Subcutaneous adipose tissue (tissue), 4 donors: ENCODE measurements around the gene CARNS1. TPM values are rescaled to one million over a fixed set of nuclear protein-coding genes. Genes with fewer than 3 reads are reported as not detected.

Experiments
- total RNA-seq, 4 donors: library from RNA; depleted of rRNA; stranded (reverse); fragments of >200 nt; gene quantifications; one replicate each; pipeline ENCODE4 v1.1.0, GENCODE V29; 2016
- TF ChIP-seq, protein P1 (sequence below): fragments of 450-650 bp; IDR thresholded peaks from one replicate; pipeline ENCODE4 v1.5.1; 2016; ENCODE audit warnings: low read depth, mild to moderate bottlenecking, control low read depth, antibody characterized with exemption, moderate library complexity

Gene CARNS1
- total RNA-seq, 4 donors from 2014 or later, result 0.17 to 0.38 (median 0.22) TPM; not detected in 1

- TF ChIP-seq, protein P1, sequence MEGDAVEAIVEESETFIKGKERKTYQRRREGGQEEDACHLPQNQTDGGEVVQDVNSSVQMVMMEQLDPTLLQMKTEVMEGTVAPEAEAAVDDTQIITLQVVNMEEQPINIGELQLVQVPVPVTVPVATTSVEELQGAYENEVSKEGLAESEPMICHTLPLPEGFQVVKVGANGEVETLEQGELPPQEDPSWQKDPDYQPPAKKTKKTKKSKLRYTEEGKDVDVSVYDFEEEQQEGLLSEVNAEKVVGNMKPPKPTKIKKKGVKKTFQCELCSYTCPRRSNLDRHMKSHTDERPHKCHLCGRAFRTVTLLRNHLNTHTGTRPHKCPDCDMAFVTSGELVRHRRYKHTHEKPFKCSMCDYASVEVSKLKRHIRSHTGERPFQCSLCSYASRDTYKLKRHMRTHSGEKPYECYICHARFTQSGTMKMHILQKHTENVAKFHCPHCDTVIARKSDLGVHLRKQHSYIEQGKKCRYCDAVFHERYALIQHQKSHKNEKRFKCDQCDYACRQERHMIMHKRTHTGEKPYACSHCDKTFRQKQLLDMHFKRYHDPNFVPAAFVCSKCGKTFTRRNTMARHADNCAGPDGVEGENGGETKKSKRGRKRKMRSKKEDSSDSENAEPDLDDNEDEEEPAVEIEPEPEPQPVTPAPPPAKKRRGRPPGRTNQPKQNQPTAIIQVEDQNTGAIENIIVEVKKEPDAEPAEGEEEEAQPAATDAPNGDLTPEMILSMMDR, result no peak
Observed at GRCh38 chr11:67387518-67387917, 28.0 kb upstream of the CARNS1 start.

- TF ChIP-seq, protein P1, result no peak
Observed at GRCh38 chr11:67389477-67389876, 26.0 kb upstream of the CARNS1 start.

DNA sequence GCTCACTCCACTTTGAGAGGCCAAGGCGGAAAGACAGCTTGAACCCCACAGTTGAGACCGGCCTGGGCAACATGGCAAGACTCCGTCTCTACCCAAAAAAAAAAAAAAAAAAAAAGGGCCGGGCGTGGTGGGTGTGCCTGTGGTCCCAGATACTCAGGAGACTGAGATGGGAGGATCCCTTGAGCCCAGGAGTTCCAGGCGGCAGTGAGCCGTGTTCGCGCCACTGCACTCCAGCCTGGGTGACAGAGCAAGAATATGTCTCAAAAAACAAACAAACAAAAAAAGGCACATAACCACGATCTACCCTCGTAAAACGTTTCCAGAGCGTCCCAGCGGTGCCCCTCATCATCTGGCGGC lies 24.6 kb upstream of the CARNS1 start:
- TF ChIP-seq, protein P1, result no peak

DNA sequence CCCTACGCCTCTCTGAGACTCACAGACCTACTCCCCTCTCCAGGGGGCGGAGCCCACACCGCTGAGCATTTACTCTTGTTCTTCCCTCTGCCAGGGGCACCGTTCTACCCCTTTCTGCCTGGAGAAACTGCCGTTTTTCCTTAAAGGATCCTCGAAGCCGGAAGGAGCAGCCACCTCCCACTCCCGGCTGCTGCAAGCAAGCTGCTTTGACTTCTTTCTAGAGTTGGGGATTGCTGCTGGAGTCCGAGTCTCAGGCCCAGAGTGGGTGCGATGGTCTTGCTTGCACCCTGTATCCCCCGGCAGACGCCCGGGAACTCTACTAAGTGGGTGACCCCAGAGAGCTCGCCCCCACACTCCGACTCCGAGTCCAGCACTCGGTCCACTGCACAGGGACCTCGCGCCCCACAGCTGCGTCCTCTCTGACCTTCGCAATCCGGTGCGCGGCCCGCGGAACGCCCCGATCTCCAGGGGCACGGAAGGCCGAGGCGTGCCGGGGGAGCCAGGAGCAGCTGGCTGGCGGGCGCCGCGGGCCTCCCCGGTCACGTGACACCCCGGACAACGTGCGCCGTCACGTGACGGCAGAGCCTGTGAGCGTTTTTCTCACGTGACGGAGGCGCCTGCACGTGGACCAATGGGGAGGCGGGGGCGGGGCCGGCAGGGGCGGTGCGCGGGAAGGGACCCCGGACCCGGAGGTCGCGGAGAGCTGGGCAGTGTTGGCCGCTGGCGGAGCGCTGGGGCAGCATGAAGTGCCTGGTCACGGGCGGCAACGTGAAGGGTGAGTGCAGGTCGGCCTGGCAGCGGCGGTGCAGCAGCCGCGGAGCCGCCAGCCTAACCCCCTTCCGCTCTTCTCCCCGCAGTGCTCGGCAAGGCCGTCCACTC lies 23.9 kb upstream of the CARNS1 start, which contains the start of gene RAD9A:
Gene RAD9A (plus strand): TSS at position 683 of the 879 bp plus-strand sequence. CDS start 59 bp downstream, at position 742.
- TF ChIP-seq, protein P1, result no peak

DNA sequence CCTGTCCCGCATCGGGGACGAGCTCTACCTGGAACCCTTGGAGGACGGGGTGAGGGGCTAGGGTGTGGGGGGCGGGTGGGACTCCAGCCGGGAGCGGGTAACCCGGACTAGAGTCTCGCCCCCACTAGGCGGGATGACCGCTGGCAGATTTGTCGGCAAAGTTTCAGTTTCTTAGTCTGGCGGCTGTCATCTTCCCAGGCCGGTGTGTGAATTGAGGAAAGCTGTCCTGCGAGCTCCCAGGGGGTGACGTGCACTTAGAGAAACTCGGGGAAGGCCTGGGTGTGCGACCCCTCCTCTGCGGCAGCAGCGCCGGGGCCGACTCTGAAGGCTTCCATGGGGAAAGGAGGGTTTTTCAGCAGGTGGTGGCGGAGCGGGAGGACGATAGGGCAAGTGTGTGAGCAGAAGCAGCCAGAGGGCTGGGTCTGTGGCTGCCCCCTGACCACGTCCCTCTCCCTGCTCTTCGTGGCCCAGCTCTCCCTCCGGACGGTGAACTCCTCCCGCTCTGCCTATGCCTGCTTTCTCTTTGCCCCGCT lies 23.2 kb upstream of the CARNS1 start:
- TF ChIP-seq, protein P1, result no peak

- TF ChIP-seq, protein P1, result no peak
Observed at GRCh38 chr11:67393437-67393836, 22.0 kb upstream of the CARNS1 start.

DNA sequence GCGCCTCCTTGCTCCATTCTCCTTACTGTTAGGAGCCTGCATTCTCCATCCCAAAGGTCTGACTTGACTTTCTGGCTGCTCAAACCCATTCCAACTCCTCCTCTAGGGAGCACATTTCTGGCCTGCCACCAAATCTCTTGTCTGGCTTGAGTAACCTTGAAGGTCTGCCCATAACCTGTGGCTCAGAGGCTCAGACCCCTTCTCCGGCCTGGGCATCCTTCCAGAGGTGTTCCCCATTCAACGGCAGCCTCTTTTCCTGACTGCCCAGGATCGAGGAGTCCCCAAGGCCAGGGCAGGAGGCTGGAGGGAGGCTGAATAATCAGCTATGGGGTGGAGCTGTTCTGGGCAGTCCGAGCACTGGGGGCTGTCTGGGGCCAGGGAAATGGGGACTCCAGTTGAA lies 21.5 kb upstream of the CARNS1 start:
- TF ChIP-seq, protein P1, result no peak
